Panc1 (cell line): ENCODE measurements around the gene THOC7. TPM values are rescaled to one million over a fixed set of nuclear protein-coding genes. Genes with fewer than 3 reads are reported as not detected.

Experiments
- ATAC-seq: fragments of 200-7000 bp; cut with Tn5 transposase; 2 replicates; pipeline ENCODE4 v1.9.1; 2020; ENCODE audit warnings: mild to moderate bottlenecking, moderate library complexity
- BruUV-seq: library from RNA; stranded (reverse); fragments of 400-500 nt; replicated peaks from 2 replicates; lab custom pipeline; 2021; lab: Mats Ljungman, UMichigan
- CTCF ChIA-PET: fragments of 300-600 bp; sonication (Branson Sonifier 250); formaldehyde crosslinking; loops from one replicate; lab custom pipeline; 2022; ENCODE audit warnings: antibody characterized with exemption; lab: Charles Lee
- POLR2A ChIA-PET: fragments of 300-600 bp; sonication (Branson Sonifier 250); formaldehyde crosslinking; loops from one replicate; lab custom pipeline; 2022; ENCODE audit warnings: antibody characterized with exemption; lab: Charles Lee
- DNase-seq: peaks from one replicate; pipeline ENCODE4 v3.0.0-alpha.2; 2010; ENCODE audit warnings: low read depth, low spot score
- H3K27ac ChIP-seq: 2 replicates; pipeline ENCODE4 v1.5.1; 2011; ENCODE audit warnings: mild to moderate bottlenecking, low read length, inconsistent platforms
- H3K27me3 ChIP-seq: fragments of 200-500 bp; sonication (Bioruptor generic); 2 replicates; pipeline ENCODE4 v1.6.0; 2014; ENCODE audit warnings: low read length, inconsistent platforms; ENCODE audit not compliant: control insufficient read depth, insufficient read depth
- H3K36me3 ChIP-seq: fragments of 200-500 bp; sonication (Bioruptor generic); 2 replicates; pipeline ENCODE4 v1.5.1; 2014; ENCODE audit warnings: inconsistent platforms, mild to moderate bottlenecking, low read length, moderate library complexity; ENCODE audit not compliant: control insufficient read depth, insufficient read depth
- H3K4me1 ChIP-seq: 2 replicates; pipeline ENCODE4 v1.5.1; 2011; ENCODE audit warnings: inconsistent platforms, mild to moderate bottlenecking, low read length, moderate library complexity; ENCODE audit not compliant: control insufficient read depth, insufficient read depth
- H3K4me3 ChIP-seq, 2 experiments: 2 replicates each; pipeline ENCODE4 v1.5.1; 2011 to 2012; ENCODE audit warnings: low read depth in 2 of 2, low read length in 2 of 2, mild to moderate bottlenecking in 2 of 2, inconsistent platforms in 1 of 2, moderate library complexity in 1 of 2
- H3K9me3 ChIP-seq: fragments of 200-500 bp; sonication (Bioruptor generic); 2 replicates; pipeline ENCODE4 v1.5.1; 2014; ENCODE audit warnings: low read depth, mild to moderate bottlenecking, inconsistent platforms, low read length, moderate library complexity; ENCODE audit not compliant: control insufficient read depth, insufficient read depth
- CTCF ChIP-seq: fragments of 450-650 bp; IDR thresholded peaks from 2 replicates; pipeline ENCODE4 v1.5.1; 2017; ENCODE audit warnings: mild to moderate bottlenecking
- POLR2AphosphoS5 ChIP-seq: IDR thresholded peaks from 2 replicates; pipeline ENCODE4 v1.6.1; 2012; ENCODE audit warnings: mild to moderate bottlenecking, low read depth, low read length, moderate library complexity
- SIN3A ChIP-seq: IDR thresholded peaks from 2 replicates; pipeline ENCODE4 v1.6.1; 2012; ENCODE audit warnings: low read depth, mild to moderate bottlenecking, low read length, moderate library complexity, borderline replicate concordance; ENCODE audit not compliant: insufficient read depth
- TCF7L2 ChIP-seq: IDR thresholded peaks from 2 replicates; pipeline ENCODE4 v1.6.1; 2011; ENCODE audit warnings: mild to moderate bottlenecking, low read depth, low read length, inconsistent platforms
- in situ Hi-C: cut with HindIII; loops from 2 replicates; pipeline ENCODE4 v1.10.0; 2016; ENCODE audit warnings: low sequenced_read_pairs, low pct_unique_long_range_greater_than_20kb
- intact Hi-C: fragments of 100-400 bp; cut with micrococcal nuclease; formaldehyde crosslinking; loops from one replicate; pipeline ENCODE4 v1.10.0; 2022; ENCODE audit not compliant: unreplicated experiment
- total RNA-seq: library from RNA; stranded (reverse); gene quantifications from one replicate; pipeline ENCODE4 v1.2.1, GENCODE V29; 2021; ENCODE audit not compliant: unreplicated experiment
- TF ChIP-seq, protein P1 (sequence below), 2 experiments: IDR thresholded peaks; 2 replicates each; pipeline ENCODE4 v1.6.1; 2011 to 2012; ENCODE audit warnings: low read depth in 2 of 2, control low read depth in 1 of 2, low read length in 1 of 2, mild to moderate bottlenecking in 1 of 2, moderate library complexity in 1 of 2; ENCODE audit not compliant: insufficient read depth in 1 of 2

Gene THOC7
- total RNA-seq, 1 experiment from 2014 or later, result 64.3 TPM

GRCh38 chr3:63910001-63910400 is 46.4 kb upstream of the THOC7 start:
- H3K36me3 ChIP-seq, result no peaks in the 10 kb centered on the region
- DNase-seq (no peak), ATAC-seq (no peak)
- no peaks in the 10 kb centered on the region for H3K27me3 ChIP-seq
- POLR2A ChIA-PET, result interaction anchor here (0.6 kb wide), 1 partner anchor 15 kb away, joined by 3 read pairs; no protein-coding TSS in a partner anchor
- in situ Hi-C loops (no loop called here), intact Hi-C loops (no loop called here)
- TF ChIP-seq CTCF (no peak), POLR2AphosphoS5 (no peak), SIN3A (no peak), TCF7L2 (no peak)
- TF ChIP-seq, protein P1, sequence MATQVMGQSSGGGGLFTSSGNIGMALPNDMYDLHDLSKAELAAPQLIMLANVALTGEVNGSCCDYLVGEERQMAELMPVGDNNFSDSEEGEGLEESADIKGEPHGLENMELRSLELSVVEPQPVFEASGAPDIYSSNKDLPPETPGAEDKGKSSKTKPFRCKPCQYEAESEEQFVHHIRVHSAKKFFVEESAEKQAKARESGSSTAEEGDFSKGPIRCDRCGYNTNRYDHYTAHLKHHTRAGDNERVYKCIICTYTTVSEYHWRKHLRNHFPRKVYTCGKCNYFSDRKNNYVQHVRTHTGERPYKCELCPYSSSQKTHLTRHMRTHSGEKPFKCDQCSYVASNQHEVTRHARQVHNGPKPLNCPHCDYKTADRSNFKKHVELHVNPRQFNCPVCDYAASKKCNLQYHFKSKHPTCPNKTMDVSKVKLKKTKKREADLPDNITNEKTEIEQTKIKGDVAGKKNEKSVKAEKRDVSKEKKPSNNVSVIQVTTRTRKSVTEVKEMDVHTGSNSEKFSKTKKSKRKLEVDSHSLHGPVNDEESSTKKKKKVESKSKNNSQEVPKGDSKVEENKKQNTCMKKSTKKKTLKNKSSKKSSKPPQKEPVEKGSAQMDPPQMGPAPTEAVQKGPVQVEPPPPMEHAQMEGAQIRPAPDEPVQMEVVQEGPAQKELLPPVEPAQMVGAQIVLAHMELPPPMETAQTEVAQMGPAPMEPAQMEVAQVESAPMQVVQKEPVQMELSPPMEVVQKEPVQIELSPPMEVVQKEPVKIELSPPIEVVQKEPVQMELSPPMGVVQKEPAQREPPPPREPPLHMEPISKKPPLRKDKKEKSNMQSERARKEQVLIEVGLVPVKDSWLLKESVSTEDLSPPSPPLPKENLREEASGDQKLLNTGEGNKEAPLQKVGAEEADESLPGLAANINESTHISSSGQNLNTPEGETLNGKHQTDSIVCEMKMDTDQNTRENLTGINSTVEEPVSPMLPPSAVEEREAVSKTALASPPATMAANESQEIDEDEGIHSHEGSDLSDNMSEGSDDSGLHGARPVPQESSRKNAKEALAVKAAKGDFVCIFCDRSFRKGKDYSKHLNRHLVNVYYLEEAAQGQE (IDR thresholded peaks at IDR 0.05; ENCODE audit: insufficient read depth in 1 of 2, low read depth in 2 of 2, low read length in 1 of 2), result no peak
- no peak overlapping the region for H3K4me3 ChIP-seq
- H3K27ac ChIP-seq, result no peak overlapping the region
- CTCF ChIA-PET, result no interaction called here
- no peaks in the 10 kb centered on the region for H3K9me3 ChIP-seq
- BruUV-seq, result no TSS peak
- peaks cover 12% of the 10 kb centered on the region for H3K4me1 ChIP-seq

DNA sequence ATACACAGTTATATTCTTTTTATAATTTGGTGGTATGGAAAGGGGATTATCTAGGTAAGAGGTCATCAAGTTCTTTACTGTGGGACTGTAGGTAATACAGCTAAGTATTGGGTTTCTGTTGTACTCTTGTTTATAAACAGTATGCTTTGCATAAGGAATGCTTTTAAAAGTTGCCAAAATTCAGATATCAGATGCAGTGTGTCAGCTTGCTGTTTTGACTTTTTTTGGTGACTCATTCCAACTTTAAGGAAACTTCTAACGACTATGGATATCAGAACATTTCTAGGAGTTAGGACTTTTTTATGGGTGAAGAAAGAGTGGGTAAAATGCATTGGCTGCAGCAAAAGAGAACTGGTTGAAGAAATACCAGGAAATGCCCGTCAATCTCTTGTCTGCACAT is 45.8 kb upstream of the THOC7 start:
- Histone ChIP-seq H3K27me3 (no peaks in the 10 kb centered on the region), H3K36me3 (no peaks in the 10 kb centered on the region), H3K4me1 (peaks cover 12% of the 10 kb centered on the region), H3K9me3 (no peaks in the 10 kb centered on the region), H3K27ac (no peak overlapping the region), H3K4me3 (no peak overlapping the region)
- CTCF ChIA-PET, result no interaction called here
- no peak for ATAC-seq
- TF ChIP-seq CTCF, result no peak
- TF ChIP-seq, protein P1 (IDR thresholded peaks at IDR 0.05; ENCODE audit: insufficient read depth in 1 of 2, low read depth in 2 of 2, low read length in 1 of 2), result no peak
- no peak for TF ChIP-seq TCF7L2
- TF ChIP-seq POLR2AphosphoS5, result no peak
- TF ChIP-seq SIN3A, result no peak
- POLR2A ChIA-PET, result interaction anchor here (0.6 kb wide), 1 partner anchor 14 kb away, joined by 3 read pairs; no protein-coding TSS in a partner anchor
- intact Hi-C loops (no loop called here), in situ Hi-C loops (no loop called here)
- DNase-seq, result no peak
- no TSS peak for BruUV-seq
